A549 (cell line): Measurements from ENCODE around the gene C8A. TPM values are rescaled to one million over a fixed set of nuclear protein-coding genes. Genes with fewer than 3 reads are reported as not detected.

Experiments used
- ATAC-seq, 2 experiments: fragments of 200-7000 bp in 1 of 2; fragments of >200 bp in 1 of 2; cut with Nextera tagmentation in 1 of 2; cut with Tn5 transposase in 1 of 2; 3 replicates each; pipeline versions ENCODE4 v1.8.0 to v1.9.1; 2018 to 2020; ENCODE audit warnings: mild to moderate bottlenecking in 1 of 2, moderate library complexity in 1 of 2
- CTCF ChIA-PET: fragments of 300-600 bp; sonication (Branson Sonifier 250); formaldehyde crosslinking; extraction: SDS; loops from one replicate; lab custom pipeline; 2021; ENCODE audit warnings: antibody characterized with exemption, inconsistent platforms; lab: Yijun Ruan, JAX
- POLR2A ChIA-PET: fragments of 350-600 bp; formaldehyde crosslinking; extraction: SDS; loops from one replicate; lab custom pipeline; 2021; ENCODE audit warnings: antibody characterized with exemption, inconsistent platforms; lab: Yijun Ruan, JAX
- DNase-seq, 2 experiments: peaks; one replicate each; pipeline versions ENCODE4 v3.0.0 to v3.0.0-alpha.2; 2011 to 2016; ENCODE audit warnings: low read depth in 1 of 2, low spot score in 1 of 2
- FAIRE-seq: peaks from 2 replicates; lab custom pipeline; 2011; peaks lifted over from hg19 to GRCh38; lab: Jason Lieb, UNC
- H3K27ac ChIP-seq, 2 experiments: fragments of >200 bp; sonication (Bioruptor Twin); formaldehyde crosslinking; 3 replicates each; pipeline ENCODE4 v1.5.1; 2016 to 2017
- H3K4me1 ChIP-seq: fragments of >200 bp; sonication (Bioruptor Twin); formaldehyde crosslinking; 3 replicates; pipeline ENCODE4 v1.6.1; 2016
- H3K4me2 ChIP-seq: fragments of >200 bp; sonication (Bioruptor Twin); formaldehyde crosslinking; 3 replicates; pipeline ENCODE4 v1.6.1; 2016
- H3K4me3 ChIP-seq: fragments of >200 bp; sonication (Bioruptor Twin); formaldehyde crosslinking; 3 replicates; pipeline ENCODE4 v1.5.1; 2016
- H3K9me3 ChIP-seq: fragments of >200 bp; sonication (Bioruptor Twin); formaldehyde crosslinking; 3 replicates; pipeline ENCODE4 v1.6.1; 2016
- BHLHE40 ChIP-seq: IDR thresholded peaks from 2 replicates; pipeline ENCODE4 v1.6.1; 2012; ENCODE audit warnings: low read depth, low read length, inconsistent platforms
- CBX2 ChIP-seq: fragments of 200-600 bp; sonication (generic); IDR thresholded peaks from 2 replicates; pipeline ENCODE4 v1.6.1; 2016; ENCODE audit warnings: low read depth, mild to moderate bottlenecking, borderline replicate concordance
- CBX8 ChIP-seq: fragments of 200-600 bp; sonication (generic); IDR thresholded peaks from 2 replicates; pipeline ENCODE4 v1.6.1; 2016
- CEBPB ChIP-seq, 2 experiments: fragments of >200 bp in 1 of 2; sonication (Bioruptor Twin) in 1 of 2; formaldehyde crosslinking in 1 of 2; IDR thresholded peaks; 2 replicates each; pipeline ENCODE4 v1.6.1; 2012 to 2016
- CHD4 ChIP-seq: fragments of 200-600 bp; sonication (generic); IDR thresholded peaks from 2 replicates; pipeline ENCODE4 v1.6.1; 2016; ENCODE audit warnings: antibody characterized with exemption, mild to moderate bottlenecking, borderline replicate concordance
- ELK1 ChIP-seq: fragments of 150-350 bp; IDR thresholded peaks from 2 replicates; pipeline ENCODE4 v1.6.1; 2014; ENCODE audit warnings: low read depth, mild to moderate bottlenecking, low read length
- EP300 ChIP-seq, 2 experiments: fragments of >200 bp; sonication (Bioruptor Twin); formaldehyde crosslinking; IDR thresholded peaks; 2 replicates in 1 of 2; 3 replicates in 1 of 2; pipeline ENCODE4 v1.6.1; 2016 to 2017
- FOSB ChIP-seq: fragments of 250-450 bp; sonication (Bioruptor Pico); IDR thresholded peaks from 2 replicates; pipeline ENCODE4 v1.5.0; 2020; ENCODE audit warnings: mild to moderate bottlenecking, moderate library complexity
- HDAC2 ChIP-seq: fragments of 200-600 bp; sonication (generic); IDR thresholded peaks from 2 replicates; pipeline ENCODE4 v1.6.1; 2016
- HMGXB4 ChIP-seq: fragments of 250-450 bp; sonication (Bioruptor Pico); IDR thresholded peaks from 2 replicates; pipeline ENCODE4 v1.5.0; 2021; ENCODE audit warnings: mild to moderate bottlenecking, moderate library complexity, borderline replicate concordance
- HOXB5 ChIP-seq: fragments of 250-450 bp; sonication (Bioruptor Pico); IDR thresholded peaks from 2 replicates; pipeline ENCODE4 v1.5.0; 2020; ENCODE audit warnings: mild to moderate bottlenecking, moderate library complexity
- KDM1A ChIP-seq: fragments of 200-600 bp; sonication (generic); IDR thresholded peaks from 2 replicates; pipeline ENCODE4 v1.6.1; 2016; ENCODE audit warnings: low read depth, mild to moderate bottlenecking
- KDM5A ChIP-seq: fragments of 200-600 bp; sonication (generic); IDR thresholded peaks from 2 replicates; pipeline ENCODE4 v1.6.1; 2016; ENCODE audit warnings: antibody characterized with exemption, mild to moderate bottlenecking
- MAFK ChIP-seq: fragments of 450-650 bp; IDR thresholded peaks from 2 replicates; pipeline ENCODE4 v1.6.1; 2014; ENCODE audit not compliant: partially characterized antibody
- MAX ChIP-seq: IDR thresholded peaks from 2 replicates; pipeline ENCODE4 v1.6.1; 2012
- NFE2L2 ChIP-seq: fragments of 150-350 bp; conservative IDR thresholded peaks from 2 replicates; pipeline ENCODE4 v1.6.1; 2014; ENCODE audit warnings: low read length
- NR3C1 ChIP-seq: fragments of >200 bp; sonication (Bioruptor Twin); formaldehyde crosslinking; IDR thresholded peaks from 3 replicates; pipeline ENCODE4 v1.6.1; 2017
- PHF8 ChIP-seq: fragments of 200-600 bp; sonication (generic); IDR thresholded peaks from 2 replicates; pipeline ENCODE4 v1.6.1; 2016; ENCODE audit warnings: low read depth, mild to moderate bottlenecking, antibody characterized with exemption, moderate library complexity, borderline replicate concordance
- POLR2A ChIP-seq: IDR thresholded peaks from 2 replicates; pipeline ENCODE4 v1.6.1; 2012; ENCODE audit warnings: mild to moderate bottlenecking, low read length
- REST ChIP-seq: fragments of 200-600 bp; sonication (generic); IDR thresholded peaks from 2 replicates; pipeline ENCODE4 v1.6.1; 2016; ENCODE audit warnings: antibody characterized with exemption, mild to moderate bottlenecking, moderate library complexity
- RFX5 ChIP-seq: fragments of 450-650 bp; IDR thresholded peaks from 2 replicates; pipeline ENCODE4 v1.7.1; 2014; ENCODE audit warnings: antibody characterized with exemption, mild to moderate bottlenecking, moderate library complexity
- RNF2 ChIP-seq: fragments of 200-600 bp; sonication (generic); IDR thresholded peaks from 2 replicates; pipeline ENCODE4 v1.6.1; 2016; ENCODE audit warnings: low read depth, mild to moderate bottlenecking, antibody characterized with exemption, moderate library complexity, borderline replicate concordance
- SREBF2 ChIP-seq: fragments of 450-650 bp; IDR thresholded peaks from 2 replicates; pipeline ENCODE4 v1.6.1; 2014; ENCODE audit warnings: mild to moderate bottlenecking, moderate library complexity
- TP53 ChIP-seq: fragments of 250-450 bp; sonication (Bioruptor Pico); IDR thresholded peaks from 2 replicates; pipeline ENCODE4 v1.5.0; 2021; ENCODE audit warnings: mild to moderate bottlenecking, moderate library complexity
- ZFP36 ChIP-seq: fragments of 450-650 bp; IDR thresholded peaks from 2 replicates; pipeline ENCODE4 v1.6.1; 2014; ENCODE audit warnings: borderline replicate concordance; ENCODE audit not compliant: partially characterized antibody
- ZNF302 ChIP-seq: fragments of 250-450 bp; sonication (Bioruptor Pico); IDR thresholded peaks from 2 replicates; pipeline ENCODE4 v1.9.0; 2021; ENCODE audit warnings: inconsistent platforms, mild to moderate bottlenecking, moderate library complexity
- WGBS: methylation state at CpG from one replicate; pipeline ENCODE4 v1.1.6; 2017; ENCODE audit errors: missing lambda C conversion rate; 5-methylcytosine and 5-hydroxymethylcytosine counted together
- polyA plus RNA-seq, 4 experiments: library from polyadenylated mRNA; depleted of rRNA in 3 of 4; stranded (reverse); fragments of >200 nt; fragmentation: RNase III in 1 of 4; extraction: RNeasy Plus Mini Kit Qiagen cat#74134 plus additional on column Dnase treatment in 1 of 4; gene quantifications; 2 replicates in 3 of 4; 3 replicates in 1 of 4; pipeline ENCODE4 v1.2.3, GENCODE V29; 2011 to 2017

Gene C8A
- polyA plus RNA-seq, 2 of the 4 experiments (the other 2 are of a cell fraction): not detected

- H3K9me3 ChIP-seq: no peaks in the 10 kb centered on the region
- CTCF ChIA-PET: no interaction called here
- TF ChIP-seq POLR2A (no peak), HOXB5 (no peak), CHD4 (no peak), RNF2 (no peak), ZFP36 (no peak), BHLHE40 (no peak), PHF8 (no peak), FOSB (CRISPR knock-in tag) (no peak), KDM1A (no peak), HDAC2 (no peak)
- POLR2A ChIA-PET: no interaction called here
- H3K4me1 ChIP-seq: no peaks in the 10 kb centered on the region
- DNase-seq (no peak), FAIRE-seq (no peak), ATAC-seq (no peak)
- WGBS: 27% methylated on average over 2 of the region's 2 CpGs
- H3K27ac ChIP-seq: no peak overlapping the region
- no peak overlapping the region for H3K4me3 ChIP-seq
- H3K4me2 ChIP-seq: no peak overlapping the region
Observed at GRCh38 chr1:56958526-56958925, 103.9 kb downstream of the C8A start.

- ATAC-seq: no peak
- H3K4me2 ChIP-seq: no peak overlapping the region
- DNase-seq: no peak
- no peak for FAIRE-seq
- no peak for TF ChIP-seq FOSB (CRISPR knock-in tag)
- no peak for TF ChIP-seq HMGXB4 (CRISPR knock-in tag)
- TF ChIP-seq ZNF302 (CRISPR knock-in tag): no peak
- no peak for TF ChIP-seq SREBF2
- TF ChIP-seq MAFK: no peak
- no peaks in the 10 kb centered on the region for H3K9me3 ChIP-seq
- POLR2A ChIA-PET: no interaction called here
- H3K4me3 ChIP-seq: no peak overlapping the region
- 33% methylated on average over 10 of the region's 10 CpGs for WGBS
- CTCF ChIA-PET: no interaction called here
- H3K27ac ChIP-seq: no peak overlapping the region
- H3K4me1 ChIP-seq: no peaks in the 10 kb centered on the region
Observed at GRCh38 chr1:56961426-56961825, 106.8 kb downstream of the C8A start.

GRCh38 chr1:56963667-56964066 is 109.1 kb downstream of the C8A start:
- FAIRE-seq (no peak), ATAC-seq (no peak), DNase-seq (no peak)
- no peak overlapping the region for H3K4me2 ChIP-seq
- WGBS: 14% methylated on average over 4 of the region's 4 CpGs
- H3K4me3 ChIP-seq: no peak overlapping the region
- no peaks in the 10 kb centered on the region for H3K4me1 ChIP-seq
- no peak overlapping the region for H3K27ac ChIP-seq
- ChIA-PET CTCF (no interaction called here), POLR2A (no interaction called here)
- no peak for TF ChIP-seq TP53
- no peak for TF ChIP-seq NR3C1
- TF ChIP-seq CBX2: no peak
- no peak for TF ChIP-seq CBX8
- no peak for TF ChIP-seq ELK1
- TF ChIP-seq KDM5A: no peak
- no peak for TF ChIP-seq EP300 (IDR thresholded peaks at IDR 0.05)
- no peak for TF ChIP-seq REST
- no peak for TF ChIP-seq MAX
- TF ChIP-seq CEBPB (IDR thresholded peaks at IDR 0.05): no peak
- TF ChIP-seq RFX5: no peak
- TF ChIP-seq NFE2L2: no peak
- no peaks in the 10 kb centered on the region for H3K9me3 ChIP-seq
